Stimulated activated memory B cell treated with anti-CD40 and anti-IgM and Interleukin-4, amounts not matched to agents 10 μg/mL and 1 μg/mL and 100 μg/mL, for 72 hours (primary cell): ENCODE data around the gene SUCLG1.
"Not testable (repeated sequence)": the region's sequence is repeated elsewhere in the genome, so short reads cannot be mapped to it uniquely, and the experiment has no call there.

Experiments used
- ATAC-seq: fragments of 150-1000 bp; cut with Tn5 transposase; 2 replicates; pipeline ENCODE4 v1.10.0; 2021
- H3K27ac Mint-ChIP-seq: one replicate; pipeline ENCODE4 v1.8.0; 2022; ENCODE audit warnings: mild to moderate bottlenecking, mixed read lengths
- H3K27me3 Mint-ChIP-seq: one replicate; pipeline ENCODE4 v1.8.0; 2022; ENCODE audit warnings: mixed read lengths
- H3K36me3 Mint-ChIP-seq: one replicate; pipeline ENCODE4 v1.8.0; 2022; ENCODE audit warnings: mixed read lengths
- H3K4me1 Mint-ChIP-seq: one replicate; pipeline ENCODE4 v1.8.0; 2022; ENCODE audit warnings: mixed read lengths
- H3K4me3 Mint-ChIP-seq: one replicate; pipeline ENCODE4 v1.8.0; 2022; ENCODE audit warnings: mild to moderate bottlenecking, moderate library complexity, mixed read lengths
- H3K9me3 Mint-ChIP-seq: one replicate; pipeline ENCODE4 v1.8.0; 2022; ENCODE audit warnings: mixed read lengths

SUCLG1 gene

DNA sequence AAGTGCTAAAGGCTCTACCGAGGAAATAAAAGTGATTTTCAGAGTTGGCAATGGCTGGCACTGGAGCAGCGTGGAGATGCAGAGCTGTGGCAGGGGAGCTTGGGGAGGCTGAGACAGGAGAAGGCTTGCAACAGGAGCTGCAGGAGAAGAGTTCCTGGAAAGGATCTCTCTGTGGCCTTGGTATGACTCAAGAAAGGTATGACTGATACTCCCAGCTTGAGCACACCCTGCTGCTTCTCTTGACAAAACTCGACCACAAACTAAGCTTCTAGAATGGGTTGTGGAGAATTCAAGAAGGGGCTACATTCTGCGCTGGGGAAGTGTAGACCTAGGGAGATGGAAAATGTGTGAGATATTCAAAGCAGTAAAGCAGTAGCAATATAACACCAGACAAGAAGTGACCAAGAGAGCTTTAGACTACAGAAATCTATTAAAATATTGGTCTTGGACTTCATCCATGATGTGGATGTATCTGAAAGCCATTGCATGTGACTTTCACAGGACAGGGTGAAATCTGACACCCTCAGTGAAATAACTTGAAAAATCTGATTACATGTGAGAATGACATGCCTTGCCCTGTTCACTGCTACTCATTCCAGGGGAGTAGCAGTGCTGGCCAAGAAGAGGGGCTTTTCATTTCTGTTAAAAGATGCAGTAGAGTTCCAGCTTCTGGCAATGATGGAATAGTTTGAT, 41.5 kb downstream of the SUCLG1 start:
- no peak for ATAC-seq
- Mint-ChIP-seq H3K4me3 (no peak overlapping the region), H3K36me3 (peaks cover 7% of the 10 kb centered on the region), H3K27me3 (peaks cover 13% of the 10 kb centered on the region), H3K9me3 (no peaks in the 10 kb centered on the region), H3K4me1 (no peaks in the 10 kb centered on the region), H3K27ac (no peak overlapping the region)

DNA sequence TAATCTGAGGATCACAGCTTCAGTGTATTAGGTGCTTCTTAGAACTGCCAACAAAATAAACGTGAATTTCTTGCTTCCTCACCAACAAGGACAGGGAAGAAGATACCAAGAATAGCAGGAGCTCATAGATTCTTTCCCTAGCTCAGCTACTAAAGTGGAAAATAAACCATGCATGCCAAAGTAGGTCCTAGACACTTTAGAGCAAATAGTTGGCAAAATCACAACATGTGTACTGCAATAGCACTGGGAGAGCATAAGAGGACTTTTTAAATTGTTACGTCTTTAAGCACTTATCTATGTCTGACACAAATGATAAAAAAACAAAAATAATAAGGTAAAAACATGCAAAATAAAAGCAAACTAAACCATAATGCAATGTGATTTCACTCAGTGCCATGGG, 49.5 kb downstream of the SUCLG1 start:
- Mint-ChIP-seq H3K36me3 (no peaks in the 10 kb centered on the region), H3K27me3 (no peaks in the 10 kb centered on the region), H3K27ac (no peak overlapping the region), H3K9me3 (no peaks in the 10 kb centered on the region), H3K4me3 (no peak overlapping the region), H3K4me1 (no peaks in the 10 kb centered on the region)
- ATAC-seq = no peak

GRCh38 chr2:84402111-84402510, 57.0 kb downstream of the SUCLG1 start:
- not testable (repeated sequence) for ATAC-seq, H3K9me3 Mint-ChIP-seq, H3K4me1 Mint-ChIP-seq, H3K4me3 Mint-ChIP-seq, H3K27me3 Mint-ChIP-seq, H3K36me3 Mint-ChIP-seq, H3K27ac Mint-ChIP-seq

DNA sequence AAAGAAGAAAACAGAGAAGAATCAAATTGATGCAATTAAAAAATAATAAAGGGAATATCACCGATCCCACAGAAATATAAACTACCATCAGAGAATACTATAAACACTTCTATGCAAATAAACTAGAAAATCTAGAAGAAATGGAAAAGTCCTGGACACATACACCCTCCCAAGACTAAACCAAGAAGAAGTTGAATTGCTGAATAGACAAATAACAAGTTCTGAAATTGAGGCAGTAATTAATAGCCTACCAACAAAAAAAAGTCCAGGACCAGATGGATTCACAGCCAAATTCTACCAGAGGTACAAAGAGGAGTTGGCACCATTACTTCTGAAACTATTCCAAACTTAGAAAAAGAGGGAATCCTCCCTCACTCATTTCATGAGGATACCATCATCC, 59.2 kb downstream of the SUCLG1 start:
- not testable (repeated sequence) for H3K36me3 Mint-ChIP-seq, ATAC-seq, H3K9me3 Mint-ChIP-seq, H3K4me3 Mint-ChIP-seq, H3K27ac Mint-ChIP-seq, H3K4me1 Mint-ChIP-seq, H3K27me3 Mint-ChIP-seq

DNA sequence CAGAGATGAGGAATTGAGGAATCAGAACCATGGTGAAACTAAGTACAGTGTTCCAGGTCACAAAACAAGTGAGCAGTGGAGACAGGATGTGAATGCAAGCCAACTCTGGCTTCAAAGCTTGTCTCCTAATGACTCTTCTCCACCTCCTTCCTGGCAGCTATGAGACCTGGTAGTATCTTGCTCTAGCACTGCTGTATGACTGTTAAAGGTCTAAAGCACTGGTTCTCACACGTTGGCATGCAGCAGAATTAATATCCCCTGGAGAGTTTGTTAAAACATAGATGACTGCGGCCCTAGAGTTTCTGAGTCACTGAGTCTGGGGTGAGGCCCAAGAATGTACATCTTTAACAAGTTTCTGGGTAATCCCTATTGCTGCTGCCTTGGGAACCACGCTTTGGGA, 63.3 kb downstream of the SUCLG1 start:
- no peak for ATAC-seq
- Mint-ChIP-seq H3K9me3 (peaks cover 5% of the 10 kb centered on the region), H3K27me3 (peaks cover 30% of the 10 kb centered on the region), H3K36me3 (no peaks in the 10 kb centered on the region), H3K4me3 (no peak overlapping the region), H3K27ac (no peak overlapping the region), H3K4me1 (no peaks in the 10 kb centered on the region)

DNA sequence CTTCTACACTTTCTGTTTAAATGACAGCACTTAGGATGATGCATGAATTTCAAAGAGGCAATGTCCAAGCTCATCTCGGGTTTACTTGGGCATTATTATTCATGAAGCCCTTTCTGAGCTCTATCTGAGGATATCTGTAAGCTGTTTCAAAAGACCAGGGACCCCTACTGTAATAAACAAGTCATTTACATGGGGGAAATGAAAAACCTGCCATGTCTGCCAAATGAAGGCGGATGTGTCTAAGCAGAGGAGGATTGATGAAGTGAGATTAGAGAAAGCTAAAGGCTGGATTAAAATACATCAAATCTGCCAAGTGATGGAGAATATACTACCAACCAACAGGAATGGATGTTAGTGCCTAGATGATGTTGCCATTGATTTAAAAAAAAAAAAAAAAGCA, 64.5 kb downstream of the SUCLG1 start:
- Mint-ChIP-seq H3K27ac (no peak overlapping the region), H3K4me3 (no peak overlapping the region), H3K9me3 (peaks cover 3% of the 10 kb centered on the region), H3K36me3 (no peaks in the 10 kb centered on the region), H3K27me3 (peaks cover 33% of the 10 kb centered on the region), H3K4me1 (no peaks in the 10 kb centered on the region)
- ATAC-seq = no peak

- H3K27me3 Mint-ChIP-seq = peaks cover 33% of the 10 kb centered on the region
- H3K4me1 Mint-ChIP-seq = no peaks in the 10 kb centered on the region
- H3K9me3 Mint-ChIP-seq = peaks cover 3% of the 10 kb centered on the region
- no peak overlapping the region for H3K27ac Mint-ChIP-seq
- H3K4me3 Mint-ChIP-seq = no peak overlapping the region
- no peaks in the 10 kb centered on the region for H3K36me3 Mint-ChIP-seq
- no peak for ATAC-seq
Measured at GRCh38 chr2:84393829-84394228, 65.3 kb downstream of the SUCLG1 start.

DNA sequence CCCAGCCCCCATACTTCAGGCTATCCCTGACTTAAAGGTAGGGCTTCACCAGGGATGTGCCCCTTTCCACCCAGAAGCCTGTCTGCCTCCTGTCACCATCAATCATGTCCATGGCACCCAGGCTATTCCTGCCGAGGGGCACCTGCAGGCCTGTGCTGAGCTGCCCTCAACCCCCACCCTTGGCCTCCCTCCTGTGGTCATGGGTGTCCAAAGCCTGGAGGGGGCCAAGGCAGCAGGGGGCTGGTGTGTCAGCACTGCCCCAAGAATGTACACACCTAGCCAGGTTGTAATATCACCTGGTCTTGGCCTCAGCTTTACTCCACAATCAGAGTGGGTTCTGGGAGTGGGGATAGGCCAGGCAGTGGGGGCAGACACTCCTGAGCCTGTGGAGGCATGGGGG, 69.3 kb downstream of the SUCLG1 start:
- Mint-ChIP-seq H3K27me3 (peaks cover 53% of the 10 kb centered on the region), H3K4me1 (no peaks in the 10 kb centered on the region), H3K36me3 (no peaks in the 10 kb centered on the region), H3K27ac (no peak overlapping the region), H3K4me3 (no peak overlapping the region), H3K9me3 (peaks cover 3% of the 10 kb centered on the region)
- peak; percentile 48 for ATAC-seq

DNA sequence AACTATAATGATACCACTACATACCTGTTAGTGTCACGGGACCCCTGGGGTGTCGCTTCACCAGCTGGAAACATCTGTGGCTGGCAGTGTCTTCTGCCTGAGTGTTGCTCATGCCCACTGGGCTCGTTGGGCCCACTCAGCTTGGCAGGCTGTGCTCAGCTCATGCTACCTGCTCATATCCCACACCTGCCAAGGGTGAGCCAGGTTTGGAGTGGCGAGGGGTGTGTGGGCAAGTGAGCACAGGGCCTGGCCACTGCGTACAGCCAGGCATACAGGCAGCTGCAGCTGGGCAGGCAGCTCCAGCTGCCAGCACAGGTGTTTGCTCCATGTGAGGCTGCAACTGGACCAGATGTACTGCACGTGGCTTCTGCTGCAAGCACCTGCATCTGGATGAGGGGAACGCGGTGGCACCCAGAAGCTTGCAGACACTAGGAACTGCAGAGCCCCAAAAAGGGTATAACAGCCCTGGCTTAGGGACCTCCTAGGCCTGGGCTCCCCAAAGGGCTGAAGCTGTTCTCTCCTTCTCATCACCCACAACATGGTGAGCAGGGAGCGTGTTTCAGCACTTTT, 70.1 kb downstream of the SUCLG1 start:
- peak; percentile 37 for ATAC-seq
- peaks cover 49% of the 10 kb centered on the region for H3K27me3 Mint-ChIP-seq
- no peaks in the 10 kb centered on the region for H3K36me3 Mint-ChIP-seq
- no peak overlapping the region for H3K4me3 Mint-ChIP-seq
- H3K27ac Mint-ChIP-seq = no peak overlapping the region
- peaks cover 3% of the 10 kb centered on the region for H3K9me3 Mint-ChIP-seq
- H3K4me1 Mint-ChIP-seq = no peaks in the 10 kb centered on the region

- no peaks in the 10 kb centered on the region for H3K4me1 Mint-ChIP-seq
- no peaks in the 10 kb centered on the region for H3K36me3 Mint-ChIP-seq
- peaks cover 3% of the 10 kb centered on the region for H3K9me3 Mint-ChIP-seq
- no peak overlapping the region for H3K4me3 Mint-ChIP-seq
- no peak for ATAC-seq
- H3K27ac Mint-ChIP-seq = no peak overlapping the region
- peaks cover 46% of the 10 kb centered on the region for H3K27me3 Mint-ChIP-seq
Measured at GRCh38 chr2:84388133-84388532, 70.9 kb downstream of the SUCLG1 start.

DNA sequence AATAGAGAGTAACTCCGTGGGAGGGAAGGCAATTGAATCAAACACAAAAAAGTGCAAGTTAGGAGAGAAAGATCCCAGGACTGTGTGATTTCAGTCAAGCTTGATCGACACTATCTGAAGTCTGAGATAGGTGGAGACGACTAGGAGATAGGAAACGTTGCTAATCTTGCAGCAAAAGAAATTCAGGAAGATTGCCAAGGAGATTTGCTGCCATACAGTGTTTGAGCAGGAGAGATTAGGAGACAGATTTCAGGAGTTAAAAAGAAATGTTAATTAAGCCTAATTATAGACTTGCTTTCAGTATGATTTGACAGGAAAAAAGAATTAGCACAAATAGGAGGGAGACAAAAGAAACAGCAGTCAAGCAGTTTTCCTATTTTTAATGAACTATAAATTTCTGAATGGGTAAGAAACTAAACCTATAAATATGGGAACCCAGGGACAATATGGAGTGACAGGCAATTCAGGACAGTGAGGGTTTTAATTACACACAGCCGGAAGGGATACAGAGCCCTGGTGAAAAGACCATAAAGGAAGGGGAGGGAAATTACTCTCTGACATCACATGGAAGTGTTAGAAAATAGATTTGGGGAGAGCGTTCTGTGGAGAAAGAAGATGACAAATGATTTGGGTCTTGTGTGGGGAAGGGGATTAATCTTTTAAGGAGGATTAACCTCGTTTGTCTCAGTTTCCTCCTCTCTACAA, 72.6 kb downstream of the SUCLG1 start:
- no peaks in the 10 kb centered on the region for H3K4me1 Mint-ChIP-seq
- peaks cover 35% of the 10 kb centered on the region for H3K27me3 Mint-ChIP-seq
- no peak overlapping the region for H3K4me3 Mint-ChIP-seq
- no peaks in the 10 kb centered on the region for H3K36me3 Mint-ChIP-seq
- no peak overlapping the region for H3K27ac Mint-ChIP-seq
- no peak for ATAC-seq
- no peaks in the 10 kb centered on the region for H3K9me3 Mint-ChIP-seq

DNA sequence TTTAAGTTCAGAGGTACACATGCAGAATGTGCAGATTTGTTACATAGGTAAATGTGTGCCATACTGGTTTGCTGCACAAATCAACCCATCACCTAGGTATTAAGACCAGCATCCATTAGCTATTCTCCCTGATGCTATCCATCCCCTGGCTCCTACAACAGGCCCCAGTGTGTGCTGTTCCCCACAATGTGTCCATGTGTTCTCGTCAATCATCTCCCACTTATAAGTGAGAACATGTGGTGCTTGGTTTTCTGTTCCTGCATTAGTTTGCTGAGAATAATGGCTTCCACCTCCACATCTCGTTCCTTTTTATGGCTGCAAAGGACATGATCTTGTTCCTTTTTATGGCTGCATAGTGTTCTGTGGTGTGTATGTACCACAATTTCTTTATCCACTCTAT, 75.8 kb downstream of the SUCLG1 start:
- no peaks in the 10 kb centered on the region for H3K9me3 Mint-ChIP-seq
- H3K4me1 Mint-ChIP-seq = no peaks in the 10 kb centered on the region
- no peak overlapping the region for H3K27ac Mint-ChIP-seq
- no peaks in the 10 kb centered on the region for H3K36me3 Mint-ChIP-seq
- H3K4me3 Mint-ChIP-seq = no peak overlapping the region
- ATAC-seq = no peak
- H3K27me3 Mint-ChIP-seq = peaks cover 25% of the 10 kb centered on the region

GRCh38 chr2:84380875-84381274, 78.2 kb downstream of the SUCLG1 start:
- H3K27me3 Mint-ChIP-seq = peaks cover 15% of the 10 kb centered on the region
- no peaks in the 10 kb centered on the region for H3K36me3 Mint-ChIP-seq
- no peak for ATAC-seq
- H3K4me3 Mint-ChIP-seq = no peak overlapping the region
- no peak overlapping the region for H3K27ac Mint-ChIP-seq
- no peaks in the 10 kb centered on the region for H3K9me3 Mint-ChIP-seq
- no peaks in the 10 kb centered on the region for H3K4me1 Mint-ChIP-seq

GRCh38 chr2:84378960-84379359, 80.1 kb downstream of the SUCLG1 start:
- Mint-ChIP-seq H3K4me3 (no peak overlapping the region), H3K9me3 (no peaks in the 10 kb centered on the region), H3K4me1 (no peaks in the 10 kb centered on the region), H3K36me3 (no peaks in the 10 kb centered on the region), H3K27ac (no peak overlapping the region), H3K27me3 (peaks cover 3% of the 10 kb centered on the region)
- no peak for ATAC-seq

DNA sequence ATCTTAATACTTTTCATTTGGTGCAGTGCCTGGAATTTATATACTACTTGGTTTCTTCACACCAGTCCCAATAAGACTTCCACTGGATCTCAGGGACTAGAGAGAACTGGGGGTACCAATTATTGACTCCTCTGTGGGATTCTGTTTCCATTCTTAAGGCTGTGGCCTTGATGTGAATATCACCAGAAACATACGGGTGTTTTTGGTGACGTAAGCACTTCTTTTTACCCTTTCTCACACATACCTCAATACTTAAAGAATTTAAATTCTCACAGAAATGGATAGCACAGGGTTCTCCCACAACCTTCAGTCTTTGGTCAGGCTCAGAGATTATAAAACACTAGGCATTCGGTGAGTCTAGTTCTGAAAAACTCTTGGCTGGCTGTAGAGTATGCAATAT, 84.1 kb downstream of the SUCLG1 start:
- no peaks in the 10 kb centered on the region for H3K4me1 Mint-ChIP-seq
- no peak for ATAC-seq
- no peaks in the 10 kb centered on the region for H3K36me3 Mint-ChIP-seq
- H3K4me3 Mint-ChIP-seq = no peak overlapping the region
- no peaks in the 10 kb centered on the region for H3K27me3 Mint-ChIP-seq
- no peaks in the 10 kb centered on the region for H3K9me3 Mint-ChIP-seq
- no peak overlapping the region for H3K27ac Mint-ChIP-seq

GRCh38 chr2:84373866-84374265, 85.2 kb downstream of the SUCLG1 start:
- Mint-ChIP-seq H3K4me1 (no peaks in the 10 kb centered on the region), H3K27me3 (no peaks in the 10 kb centered on the region), H3K36me3 (no peaks in the 10 kb centered on the region), H3K27ac (no peak overlapping the region), H3K4me3 (no peak overlapping the region), H3K9me3 (no peaks in the 10 kb centered on the region)
- no peak for ATAC-seq
